ENCODE data around the gene CTAGE8.
"Not testable (repeated sequence)": the region's sequence is repeated elsewhere in the genome, so short reads cannot be mapped to it uniquely, and the experiment has no call there.

DNA sequence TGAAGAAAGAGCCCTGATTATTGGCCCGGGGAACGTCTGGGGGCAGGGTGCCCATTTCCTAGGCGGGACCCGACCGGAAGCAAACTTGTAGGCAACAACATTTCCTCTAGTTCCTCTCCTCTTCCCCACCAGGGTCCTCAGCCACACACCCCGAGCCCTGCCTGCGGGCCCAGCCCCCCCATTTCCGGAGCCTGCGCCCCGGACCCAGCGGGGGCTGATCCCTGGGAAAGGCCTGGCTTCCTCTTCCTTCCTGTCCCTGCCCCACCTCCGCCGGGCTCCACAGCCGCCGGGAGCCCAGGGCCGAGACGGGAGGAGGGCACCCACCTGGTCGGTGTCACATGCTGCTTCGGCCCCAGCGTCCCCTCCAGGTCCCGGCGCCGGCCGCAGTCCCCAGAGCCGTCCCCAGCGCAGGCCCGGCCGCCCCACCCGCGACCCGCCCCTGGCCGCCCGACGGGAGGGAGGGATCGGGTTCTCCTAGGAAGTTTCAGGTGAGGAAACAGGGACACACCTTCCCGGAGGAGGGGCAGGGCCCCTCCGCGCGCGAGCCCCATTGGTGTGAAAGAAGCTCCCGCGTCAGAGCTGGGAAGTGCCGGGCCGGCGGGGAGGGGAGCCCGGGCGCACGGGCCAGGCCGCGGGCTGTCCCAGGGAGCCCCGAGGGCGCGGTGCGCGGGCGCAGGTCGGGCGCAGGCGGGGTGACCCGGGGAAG lies 24.9 kb upstream of the CTAGE8 start:
- TF ChIP-seq, protein P1, sequence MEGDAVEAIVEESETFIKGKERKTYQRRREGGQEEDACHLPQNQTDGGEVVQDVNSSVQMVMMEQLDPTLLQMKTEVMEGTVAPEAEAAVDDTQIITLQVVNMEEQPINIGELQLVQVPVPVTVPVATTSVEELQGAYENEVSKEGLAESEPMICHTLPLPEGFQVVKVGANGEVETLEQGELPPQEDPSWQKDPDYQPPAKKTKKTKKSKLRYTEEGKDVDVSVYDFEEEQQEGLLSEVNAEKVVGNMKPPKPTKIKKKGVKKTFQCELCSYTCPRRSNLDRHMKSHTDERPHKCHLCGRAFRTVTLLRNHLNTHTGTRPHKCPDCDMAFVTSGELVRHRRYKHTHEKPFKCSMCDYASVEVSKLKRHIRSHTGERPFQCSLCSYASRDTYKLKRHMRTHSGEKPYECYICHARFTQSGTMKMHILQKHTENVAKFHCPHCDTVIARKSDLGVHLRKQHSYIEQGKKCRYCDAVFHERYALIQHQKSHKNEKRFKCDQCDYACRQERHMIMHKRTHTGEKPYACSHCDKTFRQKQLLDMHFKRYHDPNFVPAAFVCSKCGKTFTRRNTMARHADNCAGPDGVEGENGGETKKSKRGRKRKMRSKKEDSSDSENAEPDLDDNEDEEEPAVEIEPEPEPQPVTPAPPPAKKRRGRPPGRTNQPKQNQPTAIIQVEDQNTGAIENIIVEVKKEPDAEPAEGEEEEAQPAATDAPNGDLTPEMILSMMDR (IDR thresholded peaks at IDR 0.05) = not testable (repeated sequence)
- not testable (repeated sequence) for TF ChIP-seq POLR2A (IDR thresholded peaks at IDR 0.05; ENCODE audit: low read depth); POLR2AphosphoS5 (IDR thresholded peaks at IDR 0.05)
